ENCODE results near the gene PYROXD2. TPM values are rescaled to one million over a fixed set of nuclear protein-coding genes. Genes with fewer than 3 reads are reported as not detected.

Gene PYROXD2
- total and polyA plus RNA-seq, 12 donors = 4.6 to 70.6 (median 28.3) TPM

- DNase-seq = no peak
- intact Hi-C loops (cut with DNase I) = no loop called here
- TF ChIP-seq POLR2A (IDR thresholded peaks at IDR 0.05) (no peak), CTCF (IDR thresholded peaks at IDR 0.05) (no peak)
- no peaks in the 10 kb centered on the region for H3K9me3 ChIP-seq (replicated peaks in 1 of 3)
- 75 to 93% (median 85%) methylated on average over 6 to 9 of the region's 9 CpGs for WGBS, 4 donors
- no peak overlapping the region for H3K4me3 ChIP-seq
- H3K4me1 ChIP-seq (replicated peaks in 1 of 2) = peaks cover 5 to 13% of the 10 kb centered on the region in 2 donors
- H3K36me3 ChIP-seq (replicated peaks in 1 of 2) = peaks cover 0 to 43% of the 10 kb centered on the region in 2 donors
- H3K27ac ChIP-seq = no peak overlapping the region
- H3K27me3 ChIP-seq = no peaks in the 10 kb centered on the region
These were observed 29.5 kb upstream of the PYROXD2 start for GRCh38 chr10:98444314-98445006.

GRCh38 chr10:98438715-98439114 lies 23.7 kb upstream of the PYROXD2 start:
- DNase-seq = no peak
- Histone ChIP-seq H3K9me3 (replicated peaks in 1 of 3) (no peaks in the 10 kb centered on the region), H3K27ac (no peak overlapping the region), H3K4me1 (replicated peaks in 1 of 2) (peaks cover 2 to 3% of the 10 kb centered on the region in 2 donors), H3K36me3 (replicated peaks in 1 of 2) (peaks cover 0 to 55% of the 10 kb centered on the region in 2 donors), H3K4me3 (no peak overlapping the region), H3K27me3 (no peaks in the 10 kb centered on the region)
- intact Hi-C loops (cut with DNase I) = no loop called here
- 95 to 97% (median 95%) methylated on average over 4 of the region's 4 CpGs for whole genome bisulfite sequencing, 4 donors
- TF ChIP-seq CTCF (IDR thresholded peaks at IDR 0.05) = no peak
- no peak for TF ChIP-seq POLR2A (IDR thresholded peaks at IDR 0.05)

GRCh38 chr10:98436704-98437103 lies 21.7 kb upstream of the PYROXD2 start:
- intact Hi-C loops (cut with DNase I) = no loop called here
- Histone ChIP-seq H3K4me1 (replicated peaks in 1 of 2) (peaks cover 2 to 3% of the 10 kb centered on the region in 2 donors), H3K27ac (no peak overlapping the region), H3K4me3 (no peak overlapping the region), H3K36me3 (replicated peaks in 1 of 2) (peaks cover 0 to 56% of the 10 kb centered on the region in 2 donors), H3K9me3 (replicated peaks in 1 of 3) (no peaks in the 10 kb centered on the region), H3K27me3 (no peaks in the 10 kb centered on the region)
- 51 to 69% (median 61%) methylated on average over 4 of the region's 4 CpGs for WGBS, 4 donors
- TF ChIP-seq CTCF (IDR thresholded peaks at IDR 0.05) (no peak), POLR2A (IDR thresholded peaks at IDR 0.05) (no peak)
- DNase-seq = peak in 5 of 7 donors; percentile 44 to 78 (median 56)

GRCh38 chr10:98435178-98435577 lies 20.2 kb upstream of the PYROXD2 start:
- WGBS, 4 donors = 93 to 98% (median 96%) methylated on average over 8 to 12 of the region's 12 CpGs
- TF ChIP-seq POLR2A (IDR thresholded peaks at IDR 0.05) (no peak), CTCF (IDR thresholded peaks at IDR 0.05) (no peak)
- intact Hi-C loops (cut with DNase I) = no loop called here
- Histone ChIP-seq H3K4me3 (no peak overlapping the region), H3K27me3 (no peaks in the 10 kb centered on the region), H3K27ac (no peak overlapping the region), H3K4me1 (replicated peaks in 1 of 2) (peaks cover 0 to 3% of the 10 kb centered on the region in 2 donors), H3K36me3 (replicated peaks in 1 of 2) (peaks cover 0 to 66% of the 10 kb centered on the region in 2 donors), H3K9me3 (replicated peaks in 1 of 3) (no peaks in the 10 kb centered on the region)
- no peak for DNase-seq
